ENCODE measurements around the gene MRPL4.

The MRPL4 gene

GRCh38 chr19:10251792-10252694, at the start of gene MRPL4:
Gene MRPL4 (plus strand): TSS chr19:10252214. CDS start chr19:10252254, 40 bp downstream.
- peak; percentile 88 to 91 for DNase-seq (ENCODE audit: low read depth in 1 of 2, low spot score in 1 of 2)

GRCh38 chr19:10203686-10204085, 48.3 kb upstream of the MRPL4 start:
- no peak for DNase-seq (ENCODE audit: low read depth in 1 of 2, low spot score in 1 of 2)

GRCh38 chr19:10205636-10206035, 46.4 kb upstream of the MRPL4 start:
- no peak for DNase-seq (ENCODE audit: low read depth in 1 of 2, low spot score in 1 of 2)

GRCh38 chr19:10206226-10206885, 45.7 kb upstream of the MRPL4 start:
- DNase-seq (ENCODE audit: low read depth in 1 of 2, low spot score in 1 of 2), result no peak

GRCh38 chr19:10207026-10207425, 45.0 kb upstream of the MRPL4 start:
- DNase-seq (ENCODE audit: low read depth in 1 of 2, low spot score in 1 of 2), result no peak

GRCh38 chr19:10209315-10209714, 42.7 kb upstream of the MRPL4 start:
- no peak for DNase-seq (ENCODE audit: low read depth in 1 of 2, low spot score in 1 of 2)

- DNase-seq (ENCODE audit: low read depth in 1 of 2, low spot score in 1 of 2), result no peak
Measured at GRCh38 chr19:10211061-10211460, 41.0 kb upstream of the MRPL4 start.

- no peak for DNase-seq (ENCODE audit: low read depth in 1 of 2, low spot score in 1 of 2)
Measured at GRCh38 chr19:10211691-10212090, 40.3 kb upstream of the MRPL4 start.

GRCh38 chr19:10214784-10215183, 37.2 kb upstream of the MRPL4 start:
- no peak for DNase-seq (ENCODE audit: low read depth in 1 of 2, low spot score in 1 of 2)

- DNase-seq (ENCODE audit: low read depth in 1 of 2, low spot score in 1 of 2), result no peak
Measured at GRCh38 chr19:10217085-10217484, 34.9 kb upstream of the MRPL4 start.

- no peak for DNase-seq (ENCODE audit: low read depth in 1 of 2, low spot score in 1 of 2)
Measured at GRCh38 chr19:10219678-10220077, 32.3 kb upstream of the MRPL4 start.

- no peak for DNase-seq (ENCODE audit: low read depth in 1 of 2, low spot score in 1 of 2)
Measured at GRCh38 chr19:10220695-10221094, 31.3 kb upstream of the MRPL4 start.

- DNase-seq (ENCODE audit: low read depth in 1 of 2, low spot score in 1 of 2), result no peak
Measured at GRCh38 chr19:10222201-10222890, 29.7 kb upstream of the MRPL4 start.

GRCh38 chr19:10223488-10224213, 28.4 kb upstream of the MRPL4 start:
- DNase-seq (ENCODE audit: low read depth in 1 of 2, low spot score in 1 of 2), result no peak

GRCh38 chr19:10224337-10224736, 27.7 kb upstream of the MRPL4 start:
- DNase-seq (ENCODE audit: low read depth in 1 of 2, low spot score in 1 of 2), result no peak

- no peak for DNase-seq (ENCODE audit: low read depth in 1 of 2, low spot score in 1 of 2)
Measured at GRCh38 chr19:10226021-10226375, 26.0 kb upstream of the MRPL4 start.

- DNase-seq (ENCODE audit: low read depth in 1 of 2, low spot score in 1 of 2), result no peak
Measured at GRCh38 chr19:10226376-10227025, 25.5 kb upstream of the MRPL4 start.

GRCh38 chr19:10227026-10227971, 24.7 kb upstream of the MRPL4 start:
- no peak for DNase-seq (ENCODE audit: low read depth in 1 of 2, low spot score in 1 of 2)

- DNase-seq (ENCODE audit: low read depth in 1 of 2, low spot score in 1 of 2), result no peak
Measured at GRCh38 chr19:10228393-10228792, 23.6 kb upstream of the MRPL4 start.

- no peak for DNase-seq (ENCODE audit: low read depth in 1 of 2, low spot score in 1 of 2)
Measured at GRCh38 chr19:10228920-10229319, 23.1 kb upstream of the MRPL4 start.
